Neural crest cell (in vitro differentiated cells): Measurements from ENCODE around the gene CHD8. TPM values are rescaled to one million over a fixed set of nuclear protein-coding genes. Genes with fewer than 3 reads are reported as not detected.
"Not testable (repeated sequence)": the region's sequence is repeated elsewhere in the genome, so short reads cannot be mapped to it uniquely, and the experiment has no call there.

Source experiments
- DNase-seq: peaks from one replicate; pipeline ENCODE4 v3.0.0; 2021; ENCODE audit warnings: low read depth, mixed read lengths, low spot score
- H3K27ac Mint-ChIP-seq: one replicate; pipeline ENCODE4 v1.8.0; 2021; ENCODE audit warnings: mild to moderate bottlenecking, mixed read lengths; ENCODE audit not compliant: unreplicated experiment
- H3K27me3 Mint-ChIP-seq: 2 replicates; pipeline ENCODE4 v1.8.0; 2021; ENCODE audit warnings: low read depth, mild to moderate bottlenecking, mixed read lengths
- H3K36me3 Mint-ChIP-seq: 2 replicates; pipeline ENCODE4 v1.8.0; 2021; ENCODE audit warnings: low read depth, mild to moderate bottlenecking, mixed read lengths
- H3K4me1 Mint-ChIP-seq: 2 replicates; pipeline ENCODE4 v1.8.0; 2021; ENCODE audit warnings: mixed read lengths
- H3K4me3 Mint-ChIP-seq: one replicate; pipeline ENCODE4 v1.8.0; 2021; ENCODE audit warnings: mild to moderate bottlenecking, mixed read lengths
- H3K9me3 Mint-ChIP-seq: 2 replicates; pipeline ENCODE4 v1.8.0; 2021; ENCODE audit warnings: mixed read lengths
- total RNA-seq: library from RNA; stranded (reverse); gene quantifications from 2 replicates; pipeline ENCODE4 v1.2.1, GENCODE V29; 2021
- TF ChIP-seq, protein P1 (sequence below): fragments of 200-600 bp; sonication (generic); conservative IDR thresholded peaks from 2 replicates; pipeline ENCODE4 v1.5.0; 2021; ENCODE audit warnings: antibody characterized with exemption, mild to moderate bottlenecking

Gene CHD8
- total RNA-seq, 1 donor from 2014 or later: 137 TPM

DNA sequence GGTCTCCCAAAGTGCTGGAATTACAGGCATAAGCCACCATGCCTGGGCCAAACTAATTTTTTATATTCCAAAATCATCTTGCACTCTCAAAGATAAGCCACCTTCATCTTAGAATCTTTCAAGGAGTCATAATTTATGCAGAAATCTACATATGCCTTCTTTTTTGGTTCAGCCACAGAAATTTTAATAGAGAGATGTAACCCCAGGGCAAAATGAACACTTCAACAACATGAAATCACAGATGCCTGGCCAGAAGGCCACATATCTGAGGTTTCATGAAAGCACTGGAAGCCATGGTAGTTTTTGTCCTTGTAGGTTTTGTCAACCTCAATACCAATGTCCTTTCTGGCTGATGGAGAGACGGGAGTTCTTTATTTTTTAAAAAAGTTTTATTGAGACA is 81.9 kb downstream of the CHD8 start:
- DNase-seq: no peak
- no peaks in the 10 kb centered on the region for H3K9me3 Mint-ChIP-seq
- peaks cover 6% of the 10 kb centered on the region for H3K4me1 Mint-ChIP-seq

DNA sequence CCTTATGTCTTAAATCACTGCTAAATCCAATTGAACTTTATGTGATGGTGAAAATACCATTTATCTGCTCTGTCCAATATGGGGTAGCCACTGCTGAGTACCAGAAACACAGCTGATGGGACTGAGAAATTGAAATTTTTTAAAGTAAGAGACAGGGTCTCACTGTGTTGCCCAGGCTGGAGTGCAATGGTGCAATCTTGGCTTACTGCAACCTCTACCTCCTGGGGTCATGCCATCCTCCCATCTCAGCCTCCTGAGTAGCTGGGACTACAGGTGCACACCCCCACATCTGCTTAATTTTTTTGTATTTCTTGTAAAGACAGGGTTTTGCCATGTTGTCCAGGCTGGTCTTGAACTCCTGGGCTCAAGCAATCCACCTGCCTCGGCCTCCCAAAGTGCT is 83.1 kb downstream of the CHD8 start:
- peaks cover 24% of the 10 kb centered on the region for H3K36me3 Mint-ChIP-seq
- H3K9me3 Mint-ChIP-seq, H3K27ac Mint-ChIP-seq: not testable (repeated sequence)

More for the DNA sequence above, 81.9 kb downstream of the CHD8 start:
- no peak overlapping the region for H3K4me3 Mint-ChIP-seq
- TF ChIP-seq, protein P1, sequence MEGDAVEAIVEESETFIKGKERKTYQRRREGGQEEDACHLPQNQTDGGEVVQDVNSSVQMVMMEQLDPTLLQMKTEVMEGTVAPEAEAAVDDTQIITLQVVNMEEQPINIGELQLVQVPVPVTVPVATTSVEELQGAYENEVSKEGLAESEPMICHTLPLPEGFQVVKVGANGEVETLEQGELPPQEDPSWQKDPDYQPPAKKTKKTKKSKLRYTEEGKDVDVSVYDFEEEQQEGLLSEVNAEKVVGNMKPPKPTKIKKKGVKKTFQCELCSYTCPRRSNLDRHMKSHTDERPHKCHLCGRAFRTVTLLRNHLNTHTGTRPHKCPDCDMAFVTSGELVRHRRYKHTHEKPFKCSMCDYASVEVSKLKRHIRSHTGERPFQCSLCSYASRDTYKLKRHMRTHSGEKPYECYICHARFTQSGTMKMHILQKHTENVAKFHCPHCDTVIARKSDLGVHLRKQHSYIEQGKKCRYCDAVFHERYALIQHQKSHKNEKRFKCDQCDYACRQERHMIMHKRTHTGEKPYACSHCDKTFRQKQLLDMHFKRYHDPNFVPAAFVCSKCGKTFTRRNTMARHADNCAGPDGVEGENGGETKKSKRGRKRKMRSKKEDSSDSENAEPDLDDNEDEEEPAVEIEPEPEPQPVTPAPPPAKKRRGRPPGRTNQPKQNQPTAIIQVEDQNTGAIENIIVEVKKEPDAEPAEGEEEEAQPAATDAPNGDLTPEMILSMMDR: no peak
- no peaks in the 10 kb centered on the region for H3K27me3 Mint-ChIP-seq
- H3K36me3 Mint-ChIP-seq: peaks cover 18% of the 10 kb centered on the region
- no peak overlapping the region for H3K27ac Mint-ChIP-seq

DNA sequence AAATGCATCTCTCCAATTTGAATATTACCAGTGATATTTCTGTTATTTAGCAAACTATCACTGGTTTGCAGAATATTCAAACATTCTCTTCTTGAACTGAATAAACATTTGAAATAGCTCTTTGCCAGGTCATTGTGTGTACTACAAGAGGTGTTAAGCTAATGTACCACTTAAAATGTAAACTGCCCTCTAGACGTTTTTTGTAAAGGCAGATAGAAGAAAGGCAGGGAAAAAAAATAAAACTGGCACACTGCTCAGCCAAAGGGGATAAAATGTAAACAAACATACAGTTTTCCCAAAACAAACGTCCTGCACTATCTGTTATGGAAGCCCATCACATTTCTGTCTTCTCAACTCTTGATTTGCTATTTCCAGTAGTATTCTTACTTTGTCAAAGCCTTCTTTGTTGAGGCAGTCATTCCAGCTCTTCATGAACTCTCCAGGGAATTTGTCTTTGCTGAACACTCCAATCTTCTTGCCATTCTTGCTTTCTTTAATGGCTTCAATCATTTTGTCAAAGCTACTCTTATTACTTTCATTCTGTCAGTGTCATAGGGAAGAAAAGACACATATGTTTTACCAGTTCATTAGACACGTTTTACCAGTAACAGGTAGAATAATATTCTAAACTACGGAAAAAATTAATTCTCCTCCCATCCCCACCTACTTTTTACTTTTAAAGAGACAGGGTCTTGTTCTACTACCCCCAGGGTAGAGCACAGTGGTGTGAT is 85.8 kb downstream of the CHD8 start:
- H3K9me3 Mint-ChIP-seq: no peaks in the 10 kb centered on the region
- TF ChIP-seq, protein P1: no peak
- no peaks in the 10 kb centered on the region for H3K4me1 Mint-ChIP-seq
- H3K27ac Mint-ChIP-seq: no peak overlapping the region
- no peaks in the 10 kb centered on the region for H3K27me3 Mint-ChIP-seq
- no peak overlapping the region for H3K4me3 Mint-ChIP-seq
- DNase-seq: no peak
- peaks cover 36% of the 10 kb centered on the region for H3K36me3 Mint-ChIP-seq

More for the DNA sequence above, 83.1 kb downstream of the CHD8 start:
- not testable (repeated sequence) for H3K27me3 Mint-ChIP-seq, H3K4me1 Mint-ChIP-seq, DNase-seq, H3K4me3 Mint-ChIP-seq

DNA sequence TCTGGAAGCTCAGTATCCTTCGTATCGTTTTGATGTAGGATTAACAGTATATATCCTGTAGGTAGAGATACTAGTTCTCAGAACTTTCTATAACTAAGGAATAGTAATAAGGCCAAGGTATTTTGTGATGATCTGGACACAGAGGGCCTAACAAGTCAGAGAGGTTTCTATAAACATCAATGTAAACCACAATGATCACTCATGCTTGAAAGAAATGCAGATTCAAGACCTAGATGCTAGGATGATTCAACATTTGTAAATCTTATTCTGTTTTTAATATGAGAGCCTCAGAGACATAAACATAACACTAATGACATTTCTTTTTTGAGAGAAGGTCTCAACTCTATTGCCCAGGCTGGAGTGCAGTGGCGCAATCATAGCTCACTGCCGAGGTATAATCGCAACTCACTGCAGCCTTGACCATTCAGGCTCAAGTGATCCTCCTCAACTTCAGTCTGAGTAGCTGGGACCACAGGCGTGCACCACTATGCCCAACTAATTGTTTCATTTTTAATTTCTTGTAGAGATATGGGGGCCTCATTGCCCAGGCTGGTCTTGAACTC is 88.3 kb downstream of the CHD8 start:
- Mint-ChIP-seq H3K27ac (no peak overlapping the region), H3K4me1 (no peaks in the 10 kb centered on the region), H3K36me3 (peaks cover 40% of the 10 kb centered on the region), H3K4me3 (no peak overlapping the region), H3K27me3 (no peaks in the 10 kb centered on the region), H3K9me3 (no peaks in the 10 kb centered on the region)
- TF ChIP-seq, protein P1: no peak
- no peak for DNase-seq

DNA sequence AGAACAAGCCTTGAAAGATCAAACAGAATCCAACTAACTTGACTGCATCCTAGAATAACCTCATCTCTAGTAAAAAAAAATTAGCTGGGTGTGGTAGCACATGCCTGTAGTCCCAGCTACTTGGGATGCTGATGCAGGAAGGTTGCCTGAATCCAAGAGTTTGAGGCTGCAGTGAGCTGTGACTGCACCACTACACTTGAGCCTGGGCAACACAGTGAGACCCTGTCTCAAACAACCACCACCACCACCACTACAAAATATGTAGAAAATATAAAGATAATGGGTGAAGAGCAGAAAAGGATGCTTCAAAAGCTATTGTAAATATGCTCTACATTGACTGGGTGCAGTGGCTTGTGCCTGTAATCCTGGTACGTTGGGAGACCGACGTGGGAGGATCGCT is 99.4 kb downstream of the CHD8 start:
- Mint-ChIP-seq H3K4me3 (no peak overlapping the region), H3K27ac (no peak overlapping the region), H3K36me3 (peaks cover 47% of the 10 kb centered on the region), H3K27me3 (no peaks in the 10 kb centered on the region), H3K9me3 (no peaks in the 10 kb centered on the region), H3K4me1 (no peaks in the 10 kb centered on the region)
- no peak for DNase-seq
- TF ChIP-seq, protein P1: no peak

DNA sequence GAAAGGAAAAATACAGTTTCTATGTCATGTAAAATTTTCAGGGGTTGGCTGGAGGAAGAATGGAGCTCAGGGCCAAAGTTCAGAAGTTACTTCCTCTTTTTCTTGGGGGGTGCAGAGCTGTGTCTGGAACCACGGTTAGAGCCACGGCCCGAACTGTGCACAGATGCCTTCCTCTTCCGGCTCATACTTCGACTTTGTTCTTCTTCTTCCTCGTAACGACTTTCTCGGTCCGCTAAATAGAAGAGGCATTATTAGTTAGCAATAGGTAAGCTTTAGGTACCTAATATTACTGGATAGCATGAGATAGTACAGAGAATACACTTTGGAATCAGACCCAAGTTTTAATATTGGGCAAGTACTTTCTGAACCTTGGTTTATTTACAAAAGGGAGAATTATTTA is 103.3 kb downstream of the CHD8 start:
- no peak overlapping the region for H3K27ac Mint-ChIP-seq
- no peaks in the 10 kb centered on the region for H3K27me3 Mint-ChIP-seq
- H3K4me1 Mint-ChIP-seq: no peaks in the 10 kb centered on the region
- peaks cover 37% of the 10 kb centered on the region for H3K36me3 Mint-ChIP-seq
- DNase-seq: no peak
- H3K9me3 Mint-ChIP-seq: no peaks in the 10 kb centered on the region
- no peak overlapping the region for H3K4me3 Mint-ChIP-seq
- TF ChIP-seq, protein P1: no peak
